ENCODE results near the gene LOXHD1.

The LOXHD1 gene

DNA sequence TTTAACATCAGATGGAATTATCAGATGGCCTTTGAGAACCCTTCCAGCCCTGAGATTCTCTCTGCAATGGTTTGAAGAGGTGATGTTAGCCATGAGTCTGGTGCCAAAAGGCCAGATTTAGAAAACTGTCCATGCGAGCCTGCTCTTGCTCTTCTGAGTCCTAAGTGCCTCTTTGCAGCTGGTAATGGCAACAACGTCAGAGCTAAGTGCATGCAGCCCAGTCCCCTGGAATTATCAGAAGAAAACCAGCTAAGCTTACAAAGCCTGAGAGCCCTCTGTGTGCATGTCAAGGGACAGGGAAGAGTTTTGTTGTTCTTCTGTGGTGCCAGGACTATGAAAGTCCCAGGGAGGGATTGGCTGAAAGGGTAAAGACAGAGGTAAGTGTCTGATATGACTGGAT lies 89.8 kb downstream of the LOXHD1 start:
- H4K8ac ChIP-seq (ENCODE audit: low read depth, low read length): no peak overlapping the region
- H3K9me3 ChIP-seq (ENCODE audit: insufficient read depth, low read depth, low read length): peaks cover 6% of the 10 kb centered on the region
- H3K23ac ChIP-seq (ENCODE audit: low read length): no peak overlapping the region
- no peak overlapping the region for H2BK120ac ChIP-seq (ENCODE audit: insufficient read depth, low read length, poor library complexity)
- no peak overlapping the region for H2AK5ac ChIP-seq (ENCODE audit: low read length)
- H3K79me2 ChIP-seq (ENCODE audit: control insufficient read depth, insufficient read depth, low read length, poor library complexity): no peaks in the 10 kb centered on the region
- no peaks in the 10 kb centered on the region for H3K79me1 ChIP-seq (ENCODE audit: low read length)
- no peak overlapping the region for H3K4me3 ChIP-seq (ENCODE audit: low read depth, low read length)
- H3K18ac ChIP-seq (ENCODE audit: low read length): no peak overlapping the region
- H4K12ac ChIP-seq (ENCODE audit: low read depth, low read length): no peak overlapping the region
- H4K91ac ChIP-seq (ENCODE audit: low read depth, low read length): no peak overlapping the region
- H3K14ac ChIP-seq (ENCODE audit: low read length): no peak overlapping the region
- H3K27me3 ChIP-seq (ENCODE audit: insufficient read depth, low read length): no peaks in the 10 kb centered on the region
- no peak overlapping the region for H2BK12ac ChIP-seq (ENCODE audit: low read length)
- H3K36me3 ChIP-seq (ENCODE audit: control insufficient read depth in 1 of 2, insufficient read depth in 2 of 2, low read length in 2 of 2): no peaks in the 10 kb centered on the region
- no CpG with 5 or more reads among the region's 2 CpGs for WGBS (ENCODE audit: extremely low coverage, insufficient coverage, insufficient read length)
- no peaks in the 10 kb centered on the region for H3K4me1 ChIP-seq (ENCODE audit: control insufficient read depth in 1 of 2, insufficient read depth in 2 of 2, low read length in 2 of 2)
- no peak for DNase-seq
- no peak overlapping the region for H2AFZ ChIP-seq (ENCODE audit: insufficient read depth, low read length, poor library complexity)
- H2BK5ac ChIP-seq (ENCODE audit: low read depth, low read length, poor library complexity): no peak overlapping the region
- H3K4ac ChIP-seq (ENCODE audit: low read depth, low read length): no peak overlapping the region
- no peak overlapping the region for H3K9ac ChIP-seq (ENCODE audit: low read length)
- no peak overlapping the region for H3K27ac ChIP-seq (ENCODE audit: low read depth, low read length)
- H3K4me2 ChIP-seq (ENCODE audit: low read length): no peak overlapping the region

DNA sequence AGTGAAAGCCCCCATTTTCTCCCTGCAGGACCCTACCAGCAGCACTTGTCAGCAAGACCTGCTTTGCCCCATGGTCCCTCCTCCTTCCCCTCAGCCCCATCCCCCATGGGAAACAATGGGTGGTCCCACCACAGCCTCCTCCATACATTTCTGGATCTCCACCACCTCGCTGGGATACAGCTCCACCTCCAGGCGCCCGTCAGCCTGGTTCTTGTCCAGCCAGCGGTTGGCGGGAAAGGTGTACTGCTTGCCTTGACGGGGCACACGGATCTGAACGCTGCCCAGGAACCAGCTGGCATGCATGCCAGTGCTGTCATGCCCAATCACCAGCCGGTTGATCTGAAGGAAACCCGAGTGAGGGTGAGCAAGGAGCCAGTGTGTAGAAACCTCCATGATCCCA lies 90.9 kb downstream of the LOXHD1 start:
- Histone ChIP-seq H3K79me1 (ENCODE audit: low read length) (no peaks in the 10 kb centered on the region), H4K91ac (ENCODE audit: low read depth, low read length) (no peak overlapping the region), H3K14ac (ENCODE audit: low read length) (no peak overlapping the region), H3K9ac (ENCODE audit: low read length) (no peak overlapping the region), H2BK12ac (ENCODE audit: low read length) (no peak overlapping the region), H3K79me2 (ENCODE audit: control insufficient read depth, insufficient read depth, low read length, poor library complexity) (no peaks in the 10 kb centered on the region), H3K27ac (ENCODE audit: low read depth, low read length) (no peak overlapping the region), H2BK5ac (ENCODE audit: low read depth, low read length, poor library complexity) (no peak overlapping the region), H3K23ac (ENCODE audit: low read length) (peak overlapping the region; percentile 28), H3K36me3 (ENCODE audit: control insufficient read depth in 1 of 2, insufficient read depth in 2 of 2, low read length in 2 of 2) (no peaks in the 10 kb centered on the region), H3K4me1 (ENCODE audit: control insufficient read depth in 1 of 2, insufficient read depth in 2 of 2, low read length in 2 of 2) (no peaks in the 10 kb centered on the region), H2AFZ (ENCODE audit: insufficient read depth, low read length, poor library complexity) (no peak overlapping the region), H3K18ac (ENCODE audit: low read length) (no peak overlapping the region), H4K8ac (ENCODE audit: low read depth, low read length) (no peak overlapping the region), H3K4me3 (ENCODE audit: low read depth, low read length) (peak overlapping the region; percentile 34), H4K12ac (ENCODE audit: low read depth, low read length) (no peak overlapping the region), H3K27me3 (ENCODE audit: insufficient read depth, low read length) (no peaks in the 10 kb centered on the region), H3K9me3 (ENCODE audit: insufficient read depth, low read depth, low read length) (peaks cover 6% of the 10 kb centered on the region), H3K4me2 (ENCODE audit: low read length) (no peak overlapping the region), H2AK5ac (ENCODE audit: low read length) (no peak overlapping the region), H3K4ac (ENCODE audit: low read depth, low read length) (no peak overlapping the region), H2BK120ac (ENCODE audit: insufficient read depth, low read length, poor library complexity) (no peak overlapping the region)
- no peak for DNase-seq
- no CpG with 5 or more reads among the region's 10 CpGs for WGBS (ENCODE audit: extremely low coverage, insufficient coverage, insufficient read length)

DNA sequence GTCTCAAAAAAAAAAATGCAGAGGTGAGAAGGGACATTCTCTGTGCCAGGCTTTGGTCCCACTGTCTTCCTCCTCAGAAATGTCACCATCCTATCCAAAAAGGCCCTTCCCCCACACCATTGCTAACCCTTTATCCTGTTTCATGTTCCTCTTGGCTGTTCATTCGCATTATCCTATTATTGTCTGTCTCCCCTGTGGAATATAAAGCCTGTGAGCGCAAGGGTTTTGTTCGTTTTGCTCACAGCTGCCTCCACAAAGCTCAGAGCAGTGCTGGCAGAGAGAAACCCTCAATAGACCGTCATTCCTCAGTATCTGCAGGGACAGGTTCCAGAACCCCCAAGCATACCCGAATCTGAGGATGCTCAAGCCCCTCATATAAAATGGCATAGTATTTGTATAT lies 91.8 kb downstream of the LOXHD1 start:
- no peak overlapping the region for H3K27ac ChIP-seq (ENCODE audit: low read depth, low read length)
- no peak overlapping the region for H3K18ac ChIP-seq (ENCODE audit: low read length)
- no peak overlapping the region for H3K14ac ChIP-seq (ENCODE audit: low read length)
- WGBS (ENCODE audit: extremely low coverage, insufficient coverage, insufficient read length): no CpG with 5 or more reads among the region's 5 CpGs
- H2BK5ac ChIP-seq (ENCODE audit: low read depth, low read length, poor library complexity): no peak overlapping the region
- H3K23ac ChIP-seq (ENCODE audit: low read length): no peak overlapping the region
- H3K9ac ChIP-seq (ENCODE audit: low read length): no peak overlapping the region
- H3K9me3 ChIP-seq (ENCODE audit: insufficient read depth, low read depth, low read length): peaks cover 5% of the 10 kb centered on the region
- no peaks in the 10 kb centered on the region for H3K79me1 ChIP-seq (ENCODE audit: low read length)
- H2BK12ac ChIP-seq (ENCODE audit: low read length): no peak overlapping the region
- H3K4ac ChIP-seq (ENCODE audit: low read depth, low read length): no peak overlapping the region
- H2AFZ ChIP-seq (ENCODE audit: insufficient read depth, low read length, poor library complexity): no peak overlapping the region
- no peaks in the 10 kb centered on the region for H3K27me3 ChIP-seq (ENCODE audit: insufficient read depth, low read length)
- H3K36me3 ChIP-seq (ENCODE audit: control insufficient read depth in 1 of 2, insufficient read depth in 2 of 2, low read length in 2 of 2): no peaks in the 10 kb centered on the region
- H2BK120ac ChIP-seq (ENCODE audit: insufficient read depth, low read length, poor library complexity): no peak overlapping the region
- H4K8ac ChIP-seq (ENCODE audit: low read depth, low read length): no peak overlapping the region
- H3K4me3 ChIP-seq (ENCODE audit: low read depth, low read length): no peak overlapping the region
- no peak overlapping the region for H4K12ac ChIP-seq (ENCODE audit: low read depth, low read length)
- H2AK5ac ChIP-seq (ENCODE audit: low read length): no peak overlapping the region
- H3K4me1 ChIP-seq (ENCODE audit: control insufficient read depth in 1 of 2, insufficient read depth in 2 of 2, low read length in 2 of 2): no peaks in the 10 kb centered on the region
- no peaks in the 10 kb centered on the region for H3K79me2 ChIP-seq (ENCODE audit: control insufficient read depth, insufficient read depth, low read length, poor library complexity)
- no peak overlapping the region for H3K4me2 ChIP-seq (ENCODE audit: low read length)
- DNase-seq: no peak
- no peak overlapping the region for H4K91ac ChIP-seq (ENCODE audit: low read depth, low read length)

DNA sequence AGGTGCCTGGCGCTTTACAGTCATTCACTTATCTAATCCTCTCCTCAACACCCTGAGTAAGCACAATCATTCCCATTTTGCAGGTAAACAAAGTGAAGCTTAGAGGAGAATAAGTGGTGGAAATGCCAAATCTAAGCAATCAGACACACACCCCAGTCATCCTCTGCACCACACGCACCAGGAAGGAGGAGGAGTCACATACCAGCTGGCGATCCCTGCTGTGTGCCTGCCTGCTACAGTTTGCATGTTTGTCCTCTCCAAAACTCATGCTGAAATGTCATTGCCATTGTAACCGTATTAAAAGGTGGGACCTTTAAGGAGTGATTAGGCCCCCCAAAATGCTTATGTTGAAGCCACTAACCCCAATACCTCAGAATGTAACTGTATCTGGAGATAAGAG lies 93.7 kb downstream of the LOXHD1 start:
- Histone ChIP-seq H2BK5ac (ENCODE audit: low read depth, low read length, poor library complexity) (no peak overlapping the region), H3K36me3 (ENCODE audit: control insufficient read depth in 1 of 2, insufficient read depth in 2 of 2, low read length in 2 of 2) (no peaks in the 10 kb centered on the region), H3K4ac (ENCODE audit: low read depth, low read length) (no peak overlapping the region), H3K18ac (ENCODE audit: low read length) (no peak overlapping the region), H2AK5ac (ENCODE audit: low read length) (no peak overlapping the region), H4K91ac (ENCODE audit: low read depth, low read length) (no peak overlapping the region), H4K12ac (ENCODE audit: low read depth, low read length) (no peak overlapping the region), H3K27me3 (ENCODE audit: insufficient read depth, low read length) (no peaks in the 10 kb centered on the region), H3K79me1 (ENCODE audit: low read length) (no peaks in the 10 kb centered on the region), H3K4me2 (ENCODE audit: low read length) (no peak overlapping the region), H3K4me1 (ENCODE audit: control insufficient read depth in 1 of 2, insufficient read depth in 2 of 2, low read length in 2 of 2) (no peaks in the 10 kb centered on the region), H3K23ac (ENCODE audit: low read length) (no peak overlapping the region), H2AFZ (ENCODE audit: insufficient read depth, low read length, poor library complexity) (no peak overlapping the region), H2BK120ac (ENCODE audit: insufficient read depth, low read length, poor library complexity) (no peak overlapping the region), H3K14ac (ENCODE audit: low read length) (no peak overlapping the region), H3K27ac (ENCODE audit: low read depth, low read length) (no peak overlapping the region), H2BK12ac (ENCODE audit: low read length) (no peak overlapping the region), H4K8ac (ENCODE audit: low read depth, low read length) (no peak overlapping the region), H3K4me3 (ENCODE audit: low read depth, low read length) (no peak overlapping the region), H3K9me3 (ENCODE audit: insufficient read depth, low read depth, low read length) (peaks cover 5% of the 10 kb centered on the region), H3K9ac (ENCODE audit: low read length) (no peak overlapping the region), H3K79me2 (ENCODE audit: control insufficient read depth, insufficient read depth, low read length, poor library complexity) (no peaks in the 10 kb centered on the region)
- DNase-seq: no peak
- WGBS (ENCODE audit: extremely low coverage, insufficient coverage, insufficient read length): no CpG with 5 or more reads among the region's 4 CpGs

All from trophoblast cell (in vitro differentiated cells and primary cell).